CD4-positive, alpha-beta T cell treated with Interleukin-15 for 1 hour (primary cell): Measurements from ENCODE around the gene DNAJA1.
A peak's percentile ranks its signal among the peaks of the same experiment; 100 is the strongest.

Source experiments
- DNase-seq: peaks from one replicate; pipeline ENCODE4 v3.0.0-alpha.2; 2020

DNAJA1 gene

GRCh38 chr9:33029231-33029786 is 4.2 kb downstream of the DNAJA1 start:
- DNase-seq = no peak

GRCh38 chr9:33030285-33030684 is 5.2 kb downstream of the DNAJA1 start:
- no peak for DNase-seq

- DNase-seq = no peak
Measured at GRCh38 chr9:33032292-33032691, 7.2 kb downstream of the DNAJA1 start.

GRCh38 chr9:33032865-33033264 is 7.8 kb downstream of the DNAJA1 start:
- DNase-seq = no peak

- DNase-seq = no peak
Measured at GRCh38 chr9:33040792-33041431, 15.8 kb downstream of the DNAJA1 start.

GRCh38 chr9:33041432-33042188 is 16.5 kb downstream of the DNAJA1 start:
- DNase-seq = no peak

GRCh38 chr9:33042473-33042872 is 17.4 kb downstream of the DNAJA1 start:
- DNase-seq = no peak

GRCh38 chr9:33043671-33044070 is 18.6 kb downstream of the DNAJA1 start:
- no peak for DNase-seq

GRCh38 chr9:33044162-33044673 is 19.1 kb downstream of the DNAJA1 start:
- DNase-seq = peak; percentile 81

- no peak for DNase-seq
Measured at GRCh38 chr9:33044677-33045282, 19.7 kb downstream of the DNAJA1 start.

- DNase-seq = no peak
Measured at GRCh38 chr9:33046061-33046460, 21.0 kb downstream of the DNAJA1 start.

GRCh38 chr9:33048054-33048465 is 23.0 kb downstream of the DNAJA1 start:
- no peak for DNase-seq

GRCh38 chr9:33049680-33050361 is 24.7 kb downstream of the DNAJA1 start:
- DNase-seq = no peak

GRCh38 chr9:33051144-33051543 is 26.1 kb downstream of the DNAJA1 start:
- DNase-seq = no peak

GRCh38 chr9:33065157-33066076 is 40.3 kb downstream of the DNAJA1 start:
- DNase-seq = no peak

GRCh38 chr9:33068991-33069390 is 43.9 kb downstream of the DNAJA1 start:
- DNase-seq = no peak

- peak; percentile 98 for DNase-seq
Measured at GRCh38 chr9:33076046-33077004, 51.3 kb downstream of the DNAJA1 start, which contains the start of gene SMU1. Gene SMU1, minus strand, starts transcription at chr9:33076674. Its CDS starts 66 bp downstream, at chr9:33076608.

- DNase-seq = no peak
Measured at GRCh38 chr9:33080534-33080933, 55.5 kb downstream of the DNAJA1 start.

- peak; percentile 72 for DNase-seq
Measured at GRCh38 chr9:33081128-33081851, 56.2 kb downstream of the DNAJA1 start.

- DNase-seq = no peak
Measured at GRCh38 chr9:33082128-33082527, 57.1 kb downstream of the DNAJA1 start.
